Astrocyte of the cerebellum (primary cell): ENCODE data around the gene MRPL2.

ENCODE experiments used
- DNase-seq: peaks from one replicate; pipeline ENCODE4 v3.0.0-alpha.2; 2011; ENCODE audit warnings: low read depth
- H3K4me3 ChIP-seq: 2 replicates; pipeline ENCODE4 v1.5.1; 2011; ENCODE audit warnings: mild to moderate bottlenecking, low read depth, low read length, moderate library complexity
- CTCF ChIP-seq: IDR thresholded peaks from 2 replicates; pipeline ENCODE4 v1.5.1; 2012; ENCODE audit warnings: low read length, low read depth, moderate library complexity, mild to moderate bottlenecking; ENCODE audit errors: missing control alignments
- in situ Hi-C: cut with HindIII; loops from 2 replicates; pipeline ENCODE4 v1.10.0; 2017; ENCODE audit warnings: low sequenced_read_pairs

MRPL2 gene

GRCh38 chr6:43040542-43041257 is 18.5 kb downstream of the MRPL2 start:
- TF ChIP-seq CTCF: no peak
- no peak overlapping the region for H3K4me3 ChIP-seq
- in situ Hi-C loops: no loop called here
- no peak for DNase-seq

GRCh38 chr6:43038727-43039126 is 20.5 kb downstream of the MRPL2 start:
- in situ Hi-C loops: no loop called here
- DNase-seq: no peak
- no peak for TF ChIP-seq CTCF
- H3K4me3 ChIP-seq: no peak overlapping the region

GRCh38 chr6:43037706-43038105 is 21.5 kb downstream of the MRPL2 start:
- DNase-seq: no peak
- H3K4me3 ChIP-seq: no peak overlapping the region
- TF ChIP-seq CTCF: no peak
- in situ Hi-C loops: no loop called here

GRCh38 chr6:43037197-43037596 is 22.0 kb downstream of the MRPL2 start:
- DNase-seq: no peak
- in situ Hi-C loops: no loop called here
- H3K4me3 ChIP-seq: no peak overlapping the region
- no peak for TF ChIP-seq CTCF

- in situ Hi-C loops: no loop called here
- no peak overlapping the region for H3K4me3 ChIP-seq
- no peak for TF ChIP-seq CTCF
- no peak for DNase-seq
These were observed 22.5 kb downstream of the MRPL2 start for GRCh38 chr6:43036712-43037111.

GRCh38 chr6:43035495-43036194 is 23.6 kb downstream of the MRPL2 start:
- no peak for DNase-seq
- H3K4me3 ChIP-seq: no peak overlapping the region
- in situ Hi-C loops: no loop called here
- TF ChIP-seq CTCF: no peak
